GM12872 (cell line): Measurements from ENCODE around the gene METRN.

ENCODE experiments used
- TF ChIP-seq, protein P1 (sequence below): IDR thresholded peaks from 3 replicates; pipeline ENCODE4 v1.5.1; 2011; ENCODE audit warnings: low read depth, mild to moderate bottlenecking, low read length, moderate library complexity; ENCODE audit not compliant: insufficient read depth

The METRN gene

DNA sequence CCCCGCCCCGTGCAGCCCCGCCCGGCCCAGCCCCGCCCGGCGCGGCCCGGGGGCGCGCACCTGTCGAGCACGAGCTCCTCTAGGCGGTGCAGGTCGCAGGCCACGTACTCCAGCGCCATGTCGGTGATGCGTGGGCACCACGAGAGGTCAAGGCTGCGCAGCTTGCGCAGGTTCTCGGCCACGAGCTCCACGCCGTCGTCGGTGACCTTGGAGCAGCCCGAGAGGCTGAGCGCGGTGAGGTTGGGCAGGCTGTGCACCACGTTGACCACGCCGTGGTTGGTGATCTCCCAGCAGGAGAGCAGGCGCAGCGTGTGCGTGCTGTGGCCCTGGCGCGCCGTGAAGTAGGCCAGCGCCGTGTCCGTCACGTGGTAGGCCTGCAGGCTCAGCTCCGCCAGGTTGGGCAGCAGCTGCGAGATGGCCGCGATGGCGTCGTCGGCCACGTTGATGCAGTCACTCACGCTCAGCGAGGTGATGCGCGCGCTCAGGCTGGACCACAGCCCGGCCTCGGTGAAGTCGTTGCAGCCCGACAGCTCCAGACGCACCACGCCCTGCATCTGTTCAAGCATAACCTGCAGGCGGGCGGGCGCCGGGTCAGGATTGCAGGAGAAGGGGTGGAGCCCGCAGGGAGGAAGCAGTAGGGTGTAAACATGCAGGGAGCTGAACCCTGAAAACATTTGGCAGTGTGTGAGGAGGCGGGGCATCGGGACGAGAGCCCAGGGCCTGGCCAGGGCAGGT, 19.4 kb upstream of the METRN start:
- TF ChIP-seq, protein P1, sequence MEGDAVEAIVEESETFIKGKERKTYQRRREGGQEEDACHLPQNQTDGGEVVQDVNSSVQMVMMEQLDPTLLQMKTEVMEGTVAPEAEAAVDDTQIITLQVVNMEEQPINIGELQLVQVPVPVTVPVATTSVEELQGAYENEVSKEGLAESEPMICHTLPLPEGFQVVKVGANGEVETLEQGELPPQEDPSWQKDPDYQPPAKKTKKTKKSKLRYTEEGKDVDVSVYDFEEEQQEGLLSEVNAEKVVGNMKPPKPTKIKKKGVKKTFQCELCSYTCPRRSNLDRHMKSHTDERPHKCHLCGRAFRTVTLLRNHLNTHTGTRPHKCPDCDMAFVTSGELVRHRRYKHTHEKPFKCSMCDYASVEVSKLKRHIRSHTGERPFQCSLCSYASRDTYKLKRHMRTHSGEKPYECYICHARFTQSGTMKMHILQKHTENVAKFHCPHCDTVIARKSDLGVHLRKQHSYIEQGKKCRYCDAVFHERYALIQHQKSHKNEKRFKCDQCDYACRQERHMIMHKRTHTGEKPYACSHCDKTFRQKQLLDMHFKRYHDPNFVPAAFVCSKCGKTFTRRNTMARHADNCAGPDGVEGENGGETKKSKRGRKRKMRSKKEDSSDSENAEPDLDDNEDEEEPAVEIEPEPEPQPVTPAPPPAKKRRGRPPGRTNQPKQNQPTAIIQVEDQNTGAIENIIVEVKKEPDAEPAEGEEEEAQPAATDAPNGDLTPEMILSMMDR: no peak

DNA sequence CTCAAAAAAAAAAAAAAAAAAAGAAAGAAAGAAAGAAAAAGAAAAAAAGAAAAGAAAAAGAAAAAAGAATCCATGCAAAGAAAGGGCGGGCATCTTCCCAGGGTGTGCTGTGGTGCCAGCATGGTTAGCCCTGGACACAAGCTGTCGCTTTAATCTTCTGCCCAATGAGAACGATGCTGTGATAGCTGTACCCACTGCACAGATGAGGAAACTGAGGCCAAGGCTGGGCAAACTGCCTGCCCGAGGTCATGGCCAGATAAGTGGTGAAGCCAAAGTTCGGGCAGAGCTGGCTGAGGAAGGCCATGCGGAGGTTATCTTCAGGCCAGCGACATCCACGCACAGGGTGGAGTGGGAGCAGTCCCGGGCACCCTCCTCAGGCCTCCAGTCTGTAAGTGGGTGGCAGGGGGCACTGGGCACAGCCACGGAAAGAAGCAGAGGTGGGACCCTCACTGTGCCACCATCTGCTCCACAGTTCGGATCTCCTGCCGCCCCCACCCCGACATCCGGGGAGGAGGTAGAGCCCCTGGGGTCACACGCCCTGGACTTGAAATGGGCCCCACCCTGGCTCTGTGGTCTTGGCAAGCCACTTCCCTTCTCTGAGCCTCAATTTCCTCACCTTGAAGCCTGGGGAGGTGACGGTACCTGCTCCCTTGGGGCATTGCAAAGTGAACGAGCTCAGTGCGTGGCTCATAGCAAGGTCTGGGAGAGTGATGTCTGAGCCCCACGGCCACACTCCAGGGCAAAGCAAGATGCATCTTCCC, 15.8 kb upstream of the METRN start:
- TF ChIP-seq, protein P1: no peak

DNA sequence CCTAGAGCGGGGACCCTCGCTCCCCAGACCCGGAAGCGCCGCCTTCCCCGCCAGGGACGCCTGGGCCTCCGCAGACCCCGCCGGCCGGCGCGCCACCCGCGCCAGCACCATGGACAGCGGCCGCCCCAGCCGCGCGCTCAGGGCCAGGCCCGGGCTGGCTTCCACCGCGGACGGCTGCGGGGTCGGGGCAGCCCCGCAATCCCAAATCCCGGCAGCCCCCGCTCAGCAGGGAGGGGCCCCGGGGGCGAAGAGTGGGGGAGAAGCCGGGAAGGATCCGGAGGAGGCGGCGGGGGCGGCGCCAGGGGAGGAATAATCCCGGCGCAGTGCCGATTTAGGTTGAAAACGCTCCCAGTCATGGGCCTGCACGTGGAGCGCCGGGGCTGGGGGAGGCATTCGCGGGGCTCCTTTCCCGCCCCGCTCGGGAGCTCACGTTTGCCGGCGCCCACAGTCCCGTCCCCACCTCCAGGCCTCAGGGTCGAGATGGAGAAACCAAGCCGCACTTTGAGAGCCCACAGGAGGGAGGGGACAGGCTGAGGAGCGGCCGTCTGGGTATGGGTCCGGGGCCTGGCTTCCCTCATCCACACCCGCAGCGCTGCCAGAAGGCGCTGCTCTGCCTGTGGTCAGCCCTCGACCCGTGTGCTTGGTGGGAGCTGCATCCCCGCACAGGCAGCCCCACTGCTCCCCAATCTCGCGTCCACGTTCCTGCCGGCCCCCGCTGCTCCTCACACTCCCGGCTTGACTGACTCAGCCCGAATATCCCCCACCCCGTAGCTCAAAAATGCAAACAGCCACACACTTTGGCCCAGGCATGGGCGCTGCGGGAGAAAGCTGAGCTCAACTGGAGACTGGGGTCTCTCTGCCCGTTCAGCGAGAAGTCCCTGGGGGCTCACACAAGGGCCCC, 14.0 kb upstream of the METRN start:
- TF ChIP-seq, protein P1: no peak

DNA sequence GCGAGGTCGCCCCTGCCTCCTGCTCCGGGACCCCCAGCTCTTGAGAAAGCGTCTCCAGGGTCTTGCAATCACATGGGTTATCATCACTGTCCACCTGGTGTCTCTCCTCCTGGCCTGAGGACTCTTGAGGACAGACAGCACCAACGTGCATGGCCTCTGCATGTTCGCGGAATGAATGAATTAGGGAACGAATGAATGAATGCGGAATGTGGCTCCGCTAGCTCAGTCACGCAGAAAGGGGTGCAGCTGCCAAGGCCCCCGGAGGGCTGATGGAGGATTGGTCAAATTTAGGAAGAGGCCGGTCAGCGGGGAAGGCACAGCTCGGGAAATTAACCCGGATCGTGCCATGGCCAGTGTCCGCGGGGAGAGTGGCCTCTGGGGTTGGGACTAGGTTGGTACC, 12.6 kb upstream of the METRN start:
- TF ChIP-seq, protein P1: no peak

DNA sequence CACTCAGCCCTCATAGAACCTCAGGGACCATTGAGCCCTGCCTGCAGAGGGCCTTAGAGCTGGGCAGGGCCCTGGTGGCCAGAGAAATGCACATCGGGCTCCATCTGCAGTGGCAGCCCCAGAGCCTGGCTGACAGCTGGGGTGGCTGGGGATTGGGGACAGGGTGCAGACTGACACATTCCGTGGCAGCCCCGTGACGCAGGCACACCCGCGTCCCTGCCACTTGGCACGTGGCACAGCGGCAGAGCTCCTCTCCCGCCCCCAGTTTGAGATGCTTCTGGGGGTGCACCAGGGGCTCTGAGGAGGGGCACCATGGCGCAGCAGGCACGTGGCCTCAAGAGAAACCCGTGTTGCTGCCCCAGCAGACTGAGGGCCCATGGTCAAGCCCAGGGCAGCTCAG, 11.5 kb upstream of the METRN start:
- TF ChIP-seq, protein P1: no peak

DNA sequence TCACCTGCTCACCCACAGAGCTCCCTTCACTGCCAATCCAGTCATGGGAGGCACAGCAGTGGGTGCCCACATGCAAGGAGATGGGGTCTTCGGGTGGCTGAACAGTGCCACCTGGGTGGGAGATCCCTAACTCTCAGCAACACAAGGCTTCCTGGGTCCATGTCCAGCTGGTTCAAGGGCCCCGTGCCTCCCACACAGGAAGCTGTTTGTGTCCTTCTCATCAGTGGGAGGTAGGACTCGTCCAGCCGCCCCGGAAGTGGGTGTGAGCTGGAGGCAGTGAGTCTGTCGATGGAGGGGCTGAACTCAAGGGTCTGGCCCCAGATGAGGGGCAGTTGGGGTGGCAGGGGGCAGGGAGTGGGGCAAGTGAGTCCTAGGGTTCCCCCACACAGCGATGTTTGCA, 10.9 kb upstream of the METRN start:
- TF ChIP-seq, protein P1: no peak

DNA sequence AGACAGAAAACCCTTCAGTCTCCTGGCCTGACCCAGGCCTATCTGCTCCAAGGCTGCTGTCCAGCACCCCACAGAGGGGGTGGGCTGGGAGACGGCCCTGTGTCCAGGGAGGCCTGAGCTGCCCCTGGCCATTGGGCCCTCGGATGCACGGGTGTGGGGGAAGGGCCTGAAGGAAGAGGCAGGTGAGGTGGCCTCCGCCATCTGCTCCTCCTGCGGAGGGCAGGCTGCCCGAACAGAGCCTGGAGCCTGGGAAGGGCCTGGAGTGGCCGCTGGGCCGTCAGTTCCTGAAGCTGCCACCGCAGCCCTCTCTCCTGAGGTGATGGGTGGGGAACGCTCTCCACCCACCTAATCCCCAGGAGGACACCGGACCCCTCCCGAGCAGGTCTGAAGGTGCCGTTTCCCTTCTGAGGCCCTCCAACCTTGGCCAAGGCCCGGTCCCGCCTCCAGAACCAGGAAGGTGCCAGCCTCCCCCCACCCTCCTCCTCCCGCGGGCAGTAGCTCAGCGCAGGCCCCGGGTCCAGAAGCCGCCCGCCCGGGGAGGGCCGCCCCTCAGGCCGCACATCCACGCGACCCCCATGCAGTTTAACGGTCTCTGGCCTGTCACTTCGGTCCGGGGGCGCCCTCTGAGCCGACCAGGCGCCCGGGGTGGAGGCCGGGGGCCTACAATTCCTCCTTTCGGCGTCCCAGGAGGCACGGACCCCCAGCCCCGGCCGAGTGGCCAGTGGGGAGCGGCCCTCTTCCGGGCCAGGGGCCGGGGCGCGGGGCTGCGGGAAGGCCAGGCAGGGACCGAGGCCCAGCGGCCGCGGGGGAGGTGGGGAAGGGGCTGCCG, 10.2 kb upstream of the METRN start:
- TF ChIP-seq, protein P1: no peak
